ENCODE results near the gene HTR3D. TPM values are rescaled to one million over a fixed set of nuclear protein-coding genes. Genes with fewer than 3 reads are reported as not detected.

The HTR3D gene
- total and polyA plus RNA-seq, 2 of the 13 experiments (the other 11 are each of a cell fraction or from before 2014, with no cell fraction given): not detected

DNA sequence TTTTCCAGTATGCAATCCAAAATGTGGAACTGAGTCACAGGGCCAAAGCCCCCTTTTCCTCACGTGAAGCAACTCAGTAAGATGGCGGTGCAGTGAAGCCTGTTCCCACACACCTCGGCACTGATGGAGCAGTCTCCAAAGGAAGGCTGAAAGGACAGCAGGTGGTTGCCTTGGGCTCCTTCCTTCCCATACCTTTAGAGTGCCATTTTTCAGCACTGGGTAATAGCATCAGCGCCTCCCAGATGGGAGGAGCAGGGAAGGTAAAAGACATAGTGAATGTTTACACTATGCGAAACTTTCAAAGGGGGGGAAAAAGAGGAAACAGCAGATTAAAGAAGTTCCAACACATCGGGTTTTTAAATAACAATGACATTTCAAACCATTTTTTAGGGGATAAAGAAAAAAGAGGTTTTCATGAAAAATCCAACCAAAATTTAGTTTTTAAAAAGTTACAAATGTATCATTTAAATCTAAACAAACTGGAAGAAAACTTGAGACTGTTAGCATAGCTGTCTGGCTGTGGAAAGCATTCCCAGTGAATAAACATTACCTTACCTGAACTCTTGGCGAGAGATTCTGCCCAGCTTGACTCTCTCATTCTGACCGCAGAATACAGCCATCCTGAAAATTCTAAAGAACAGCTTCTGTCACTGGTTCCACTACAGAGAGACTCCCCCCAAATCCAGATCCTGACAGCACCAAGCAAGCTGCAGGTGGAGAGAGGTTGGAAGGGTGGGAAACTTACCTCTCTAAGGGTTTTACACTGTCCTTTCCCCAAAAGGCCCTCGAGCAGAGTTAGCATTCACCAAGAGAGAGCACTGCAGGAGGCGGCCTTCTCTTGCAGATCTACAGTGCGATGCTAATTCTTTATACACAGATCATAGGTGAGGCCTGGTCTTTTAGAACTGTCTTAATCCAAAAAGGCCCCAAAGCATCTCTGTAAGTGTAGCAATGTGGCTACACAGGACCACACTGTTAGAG lies 46.5 kb upstream of the HTR3D start (continued):
- TF ChIP-seq ASH2L (IDR thresholded peaks at IDR 0.05; ENCODE audit: insufficient read length, low read depth, low read length) (peak; percentile 29), LCORL (IDR thresholded peaks at IDR 0.05) (no peak), LCORL (CRISPR knock-in tag; IDR thresholded peaks at IDR 0.05) (no peak), RELA (CRISPR knock-in tag; IDR thresholded peaks at IDR 0.05) (no peak), HNF4G (IDR thresholded peaks at IDR 0.05; ENCODE audit: borderline replicate concordance, low read depth, low read length) (no peak), HNF4G (CRISPR knock-in tag; IDR thresholded peaks at IDR 0.05; ENCODE audit: borderline replicate concordance, low read depth) (no peak), SIN3B (IDR thresholded peaks at IDR 0.05; ENCODE audit: low read length) (no peak), CAMTA2 (CRISPR knock-in tag; IDR thresholded peaks at IDR 0.05; ENCODE audit: borderline replicate concordance) (no peak), ATF7 (IDR thresholded peaks at IDR 0.05) (no peak), ATF7 (CRISPR knock-in tag; IDR thresholded peaks at IDR 0.05) (no peak), RARA (CRISPR knock-in tag; IDR thresholded peaks at IDR 0.05) (no peak), ZNF30 (CRISPR knock-in tag; IDR thresholded peaks at IDR 0.05) (no peak), RXRB (CRISPR knock-in tag; IDR thresholded peaks at IDR 0.05; ENCODE audit: borderline replicate concordance) (peak; percentile 79), ZNF34 (CRISPR knock-in tag; IDR thresholded peaks at IDR 0.05; ENCODE audit: borderline replicate concordance) (no peak), ZNF670 (CRISPR knock-in tag; IDR thresholded peaks at IDR 0.05; ENCODE audit: borderline replicate concordance) (no peak)
- TF ChIP-seq, protein P1, sequence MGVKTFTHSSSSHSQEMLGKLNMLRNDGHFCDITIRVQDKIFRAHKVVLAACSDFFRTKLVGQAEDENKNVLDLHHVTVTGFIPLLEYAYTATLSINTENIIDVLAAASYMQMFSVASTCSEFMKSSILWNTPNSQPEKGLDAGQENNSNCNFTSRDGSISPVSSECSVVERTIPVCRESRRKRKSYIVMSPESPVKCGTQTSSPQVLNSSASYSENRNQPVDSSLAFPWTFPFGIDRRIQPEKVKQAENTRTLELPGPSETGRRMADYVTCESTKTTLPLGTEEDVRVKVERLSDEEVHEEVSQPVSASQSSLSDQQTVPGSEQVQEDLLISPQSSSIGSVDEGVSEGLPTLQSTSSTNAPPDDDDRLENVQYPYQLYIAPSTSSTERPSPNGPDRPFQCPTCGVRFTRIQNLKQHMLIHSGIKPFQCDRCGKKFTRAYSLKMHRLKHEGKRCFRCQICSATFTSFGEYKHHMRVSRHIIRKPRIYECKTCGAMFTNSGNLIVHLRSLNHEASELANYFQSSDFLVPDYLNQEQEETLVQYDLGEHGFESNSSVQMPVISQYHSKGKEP (CRISPR knock-in tag; IDR thresholded peaks at IDR 0.05): no peak
- TF ChIP-seq, protein P2, sequence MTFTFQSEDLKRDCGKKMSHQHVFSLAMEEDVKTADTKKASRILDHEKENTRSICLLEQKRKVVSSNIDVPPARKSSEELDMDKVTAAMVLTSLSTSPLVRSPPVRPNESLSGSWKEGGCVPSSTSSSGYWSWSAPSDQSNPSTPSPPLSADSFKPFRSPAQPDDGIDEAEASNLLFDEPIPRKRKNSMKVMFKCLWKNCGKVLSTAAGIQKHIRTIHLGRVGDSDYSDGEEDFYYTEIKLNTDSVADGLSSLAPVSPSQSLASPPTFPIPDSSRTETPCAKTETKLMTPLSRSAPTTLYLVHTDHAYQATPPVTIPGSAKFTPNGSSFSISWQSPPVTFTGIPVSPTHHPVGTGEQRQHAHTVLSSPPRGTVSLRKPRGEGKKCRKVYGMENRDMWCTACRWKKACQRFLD (CRISPR knock-in tag; IDR thresholded peaks at IDR 0.05; ENCODE audit: borderline replicate concordance): no peak

All from HepG2 (cell line).